OCI-LY1 (cell line): ENCODE measurements around the gene PEX5L.

Experiments
- H2AFZ ChIP-seq: fragments of 200-600 bp; sonication (generic), shearing (Covaris generic); 2 replicates; pipeline ENCODE4 v1.6.0; 2014; ENCODE audit warnings: antibody characterized with exemption, mild to moderate bottlenecking, low read length
- H3F3A ChIP-seq: fragments of 200-600 bp; sonication (generic), shearing (Covaris generic); 2 replicates; pipeline ENCODE4 v1.6.0; 2014; ENCODE audit warnings: mild to moderate bottlenecking, antibody characterized with exemption, low read length, moderate library complexity; ENCODE audit not compliant: insufficient read depth
- H3K27ac ChIP-seq: fragments of 200-600 bp; sonication (generic); 2 replicates; pipeline ENCODE4 v1.5.1; 2014; ENCODE audit warnings: low read length, mixed run types, mild to moderate bottlenecking, low read depth; ENCODE audit not compliant: poor library complexity, severe bottlenecking
- H3K27me3 ChIP-seq: fragments of 200-600 bp; sonication (generic); 2 replicates; pipeline ENCODE4 v1.6.0; 2014; ENCODE audit warnings: antibody characterized with exemption, mild to moderate bottlenecking, low read length, moderate library complexity; ENCODE audit not compliant: insufficient read depth
- H3K36me3 ChIP-seq: fragments of 200-600 bp; sonication (generic); 2 replicates; pipeline ENCODE4 v1.6.1; 2014; ENCODE audit warnings: mild to moderate bottlenecking, antibody characterized with exemption, low read length, moderate library complexity, mixed read lengths; ENCODE audit not compliant: insufficient read depth
- H3K4me1 ChIP-seq: fragments of 200-600 bp; sonication (generic); 2 replicates; pipeline ENCODE4 v1.5.1; 2014; ENCODE audit warnings: mild to moderate bottlenecking, low read length, moderate library complexity; ENCODE audit not compliant: insufficient read depth, severe bottlenecking
- H3K4me2 ChIP-seq: fragments of 200-600 bp; sonication (generic), shearing (Covaris generic); 2 replicates; pipeline ENCODE4 v1.6.1; 2014; ENCODE audit warnings: low read length
- H3K4me3 ChIP-seq: fragments of 200-600 bp; sonication (generic); 2 replicates; pipeline ENCODE4 v1.5.1; 2014; ENCODE audit warnings: low read length, low read depth, mild to moderate bottlenecking, mixed read lengths; ENCODE audit not compliant: poor library complexity, severe bottlenecking
- H3K79me2 ChIP-seq: fragments of 200-600 bp; shearing (Covaris generic); 2 replicates; pipeline ENCODE4 v1.6.1; 2016; ENCODE audit warnings: mixed run types, low read length, mixed read lengths; ENCODE audit not compliant: insufficient read depth
- H3K9ac ChIP-seq: fragments of 200-600 bp; sonication (generic), shearing (Covaris generic); 2 replicates; pipeline ENCODE4 v1.6.1; 2014; ENCODE audit warnings: mild to moderate bottlenecking, low read length, mixed read lengths
- H3K9me2 ChIP-seq: fragments of 200-600 bp; sonication (generic), shearing (Covaris generic); 2 replicates; pipeline ENCODE4 v1.6.1; 2014; ENCODE audit warnings: low read depth, mild to moderate bottlenecking, low read length, mixed read lengths
- H3K9me3 ChIP-seq: fragments of 200-600 bp; shearing (Covaris generic); 2 replicates; pipeline ENCODE4 v1.6.1; 2014; ENCODE audit warnings: low read length, mixed read lengths
- H4K20me1 ChIP-seq: fragments of 200-600 bp; sonication (generic), shearing (Covaris generic); 2 replicates; pipeline ENCODE4 v1.6.0; 2016; ENCODE audit warnings: mild to moderate bottlenecking, low read length; ENCODE audit not compliant: insufficient read depth
- EZH2 ChIP-seq: fragments of 200-600 bp; sonication (generic), shearing (Covaris generic); IDR thresholded peaks from 2 replicates; pipeline ENCODE4 v1.8.0; 2017; ENCODE audit warnings: borderline replicate concordance, mixed run types, mild to moderate bottlenecking, antibody characterized with exemption, low read length, moderate library complexity, mixed read lengths
- TF ChIP-seq, protein P1 (sequence below): fragments of 200-600 bp; sonication (generic), shearing (Covaris generic); IDR thresholded peaks from 2 replicates; pipeline ENCODE4 v1.5.1; 2017; ENCODE audit warnings: mild to moderate bottlenecking, antibody characterized with exemption, low read length, moderate library complexity, mixed read lengths

Gene PEX5L

DNA sequence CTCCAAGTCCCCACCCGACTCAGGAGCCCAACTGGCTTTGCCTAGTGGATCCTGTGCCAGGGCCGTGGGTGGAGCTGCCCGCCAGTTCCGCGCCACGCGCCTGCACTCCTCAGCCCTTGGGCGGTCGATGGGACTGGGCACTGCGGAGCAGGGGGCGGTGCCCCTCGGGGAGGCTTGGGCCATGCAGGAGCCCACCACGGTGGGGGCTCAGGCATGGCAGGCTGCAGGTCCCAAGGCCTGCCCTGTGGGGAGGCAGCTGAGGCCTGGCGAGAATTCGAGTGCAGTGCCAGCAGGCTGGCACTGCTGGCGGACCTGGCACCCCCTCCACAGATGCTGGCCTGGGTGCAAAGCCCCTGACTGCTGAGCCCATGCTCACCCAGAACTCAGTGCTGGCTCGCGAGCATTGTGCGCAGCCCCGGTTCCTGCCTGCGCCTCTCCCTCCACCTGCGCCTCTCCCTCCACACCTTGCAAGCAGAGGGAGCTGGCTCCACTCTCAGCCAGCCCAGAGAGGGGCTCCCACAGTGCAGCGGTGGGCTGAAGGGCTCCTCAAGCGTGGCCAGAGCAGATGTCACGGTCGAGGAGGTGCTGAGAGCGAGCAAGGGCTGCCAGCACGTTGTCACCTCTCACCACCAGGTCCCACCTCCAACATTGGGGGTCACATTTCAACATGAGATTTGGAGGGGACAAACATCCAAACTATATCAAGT is 261.2 kb downstream of the PEX5L start:
- no peak overlapping the region for H3K27ac ChIP-seq
- H3K4me2 ChIP-seq: no peak overlapping the region
- no peak overlapping the region for H3K4me3 ChIP-seq
- TF ChIP-seq EZH2: no peak
- TF ChIP-seq, protein P1, sequence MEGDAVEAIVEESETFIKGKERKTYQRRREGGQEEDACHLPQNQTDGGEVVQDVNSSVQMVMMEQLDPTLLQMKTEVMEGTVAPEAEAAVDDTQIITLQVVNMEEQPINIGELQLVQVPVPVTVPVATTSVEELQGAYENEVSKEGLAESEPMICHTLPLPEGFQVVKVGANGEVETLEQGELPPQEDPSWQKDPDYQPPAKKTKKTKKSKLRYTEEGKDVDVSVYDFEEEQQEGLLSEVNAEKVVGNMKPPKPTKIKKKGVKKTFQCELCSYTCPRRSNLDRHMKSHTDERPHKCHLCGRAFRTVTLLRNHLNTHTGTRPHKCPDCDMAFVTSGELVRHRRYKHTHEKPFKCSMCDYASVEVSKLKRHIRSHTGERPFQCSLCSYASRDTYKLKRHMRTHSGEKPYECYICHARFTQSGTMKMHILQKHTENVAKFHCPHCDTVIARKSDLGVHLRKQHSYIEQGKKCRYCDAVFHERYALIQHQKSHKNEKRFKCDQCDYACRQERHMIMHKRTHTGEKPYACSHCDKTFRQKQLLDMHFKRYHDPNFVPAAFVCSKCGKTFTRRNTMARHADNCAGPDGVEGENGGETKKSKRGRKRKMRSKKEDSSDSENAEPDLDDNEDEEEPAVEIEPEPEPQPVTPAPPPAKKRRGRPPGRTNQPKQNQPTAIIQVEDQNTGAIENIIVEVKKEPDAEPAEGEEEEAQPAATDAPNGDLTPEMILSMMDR: no peak
- H3K9me2 ChIP-seq: no peaks in the 10 kb centered on the region
- H3K79me2 ChIP-seq: no peaks in the 10 kb centered on the region
- H4K20me1 ChIP-seq: no peaks in the 10 kb centered on the region
- no peaks in the 10 kb centered on the region for H3K4me1 ChIP-seq
- no peak overlapping the region for H2AFZ ChIP-seq
- H3K27me3 ChIP-seq: no peaks in the 10 kb centered on the region
- H3K36me3 ChIP-seq: peaks cover 88% of the 10 kb centered on the region
- H3K9ac ChIP-seq: no peak overlapping the region
- H3K9me3 ChIP-seq: peaks cover 5% of the 10 kb centered on the region; the same call in 1 of the 2 replicates
- no peaks in the 10 kb centered on the region for H3F3A ChIP-seq

- no peaks in the 10 kb centered on the region for H4K20me1 ChIP-seq
- H3K9me3 ChIP-seq: 0 out of 2 replicates have a peak, but pooled peaks cover 2% of the 10 kb centered on the region
- H3K4me1 ChIP-seq: peaks cover 7% of the 10 kb centered on the region
- H3K9me2 ChIP-seq: no peaks in the 10 kb centered on the region
- no peaks in the 10 kb centered on the region for H3K79me2 ChIP-seq
- no peak overlapping the region for H3K27ac ChIP-seq
- no peak overlapping the region for H3K4me2 ChIP-seq
- H3F3A ChIP-seq: 0 out of 2 replicates have a peak, but pooled peaks cover 3% of the 10 kb centered on the region
- TF ChIP-seq EZH2: no peak
- TF ChIP-seq, protein P1: no peak
- H2AFZ ChIP-seq: no peak overlapping the region
- no peaks in the 10 kb centered on the region for H3K27me3 ChIP-seq
- no peak overlapping the region for H3K9ac ChIP-seq
- H3K36me3 ChIP-seq: peaks cover 77% of the 10 kb centered on the region
- H3K4me3 ChIP-seq: no peak overlapping the region
Measured at GRCh38 chr3:179772297-179772696, 264.4 kb downstream of the PEX5L start.

DNA sequence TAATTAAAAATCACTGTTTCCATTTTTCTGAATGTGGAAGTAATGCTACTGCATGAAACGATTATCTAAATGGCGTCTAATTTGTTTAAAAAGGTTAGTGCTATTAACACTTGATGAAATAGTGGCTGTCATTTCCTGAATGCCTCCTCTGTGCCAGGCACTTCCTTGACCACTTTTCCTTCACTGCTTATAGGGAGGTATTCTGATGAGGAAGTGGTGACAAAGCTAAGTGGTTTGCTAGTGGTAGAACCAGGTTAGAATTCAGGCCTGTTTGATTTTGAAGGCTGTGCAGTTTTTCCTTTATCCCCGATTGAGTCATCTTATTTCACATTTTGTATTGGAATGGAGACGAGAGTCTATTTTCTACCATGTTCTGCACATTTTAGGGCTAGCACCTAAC is 264.9 kb downstream of the PEX5L start:
- Histone ChIP-seq H3K9me3 (0 out of 2 replicates have a peak, but pooled peaks cover 2% of the 10 kb centered on the region), H3K9me2 (no peaks in the 10 kb centered on the region), H2AFZ (no peak overlapping the region), H3K4me1 (peaks cover 7% of the 10 kb centered on the region), H3K9ac (no peak overlapping the region), H3K27ac (no peak overlapping the region), H3F3A (0 out of 2 replicates have a peak, but pooled peaks cover 3% of the 10 kb centered on the region), H3K27me3 (no peaks in the 10 kb centered on the region), H4K20me1 (no peaks in the 10 kb centered on the region), H3K4me3 (no peak overlapping the region), H3K4me2 (no peak overlapping the region), H3K36me3 (peaks cover 82% of the 10 kb centered on the region), H3K79me2 (no peaks in the 10 kb centered on the region)
- TF ChIP-seq, protein P1: no peak
- TF ChIP-seq EZH2: no peak
